ENCODE data around the gene LAMA1.

LAMA1 gene

GRCh38 chr18:7049951-7050350 is 67.6 kb downstream of the LAMA1 start:
- no peaks in the 10 kb centered on the region for H3K9me3 ChIP-seq
- H3K36me3 ChIP-seq = no peaks in the 10 kb centered on the region
- H3K27ac ChIP-seq = no peak overlapping the region
- no peak for TF ChIP-seq CTCF (IDR thresholded peaks at IDR 0.05)
- H3K27me3 ChIP-seq = no peaks in the 10 kb centered on the region
- no peaks in the 10 kb centered on the region for H3K4me1 ChIP-seq (ENCODE audit: control insufficient read depth in 1 of 2, insufficient read depth in 1 of 2, low read depth in 1 of 2, low read length in 1 of 2)
- H3K4me3 ChIP-seq (ENCODE audit: low read depth in 1 of 2, low read length in 1 of 2) = no peak overlapping the region

GRCh38 chr18:7048081-7048480 is 69.5 kb downstream of the LAMA1 start:
- no peak for TF ChIP-seq CTCF (IDR thresholded peaks at IDR 0.05)
- no peak overlapping the region for H3K27ac ChIP-seq
- no peaks in the 10 kb centered on the region for H3K36me3 ChIP-seq
- H3K9me3 ChIP-seq = no peaks in the 10 kb centered on the region
- H3K4me1 ChIP-seq (ENCODE audit: control insufficient read depth in 1 of 2, insufficient read depth in 1 of 2, low read depth in 1 of 2, low read length in 1 of 2) = no peaks in the 10 kb centered on the region
- no peaks in the 10 kb centered on the region for H3K27me3 ChIP-seq
- H3K4me3 ChIP-seq (ENCODE audit: low read depth in 1 of 2, low read length in 1 of 2) = no peak overlapping the region

GRCh38 chr18:7047336-7047735 is 70.3 kb downstream of the LAMA1 start:
- no peak for TF ChIP-seq CTCF (IDR thresholded peaks at IDR 0.05)
- Histone ChIP-seq H3K36me3 (no peaks in the 10 kb centered on the region), H3K9me3 (no peaks in the 10 kb centered on the region), H3K4me3 (ENCODE audit: low read depth in 1 of 2, low read length in 1 of 2) (no peak overlapping the region), H3K4me1 (ENCODE audit: control insufficient read depth in 1 of 2, insufficient read depth in 1 of 2, low read depth in 1 of 2, low read length in 1 of 2) (no peaks in the 10 kb centered on the region), H3K27me3 (no peaks in the 10 kb centered on the region), H3K27ac (no peak overlapping the region)

GRCh38 chr18:7038330-7038851 is 79.2 kb downstream of the LAMA1 start:
- no peak overlapping the region for H3K27ac ChIP-seq
- no peaks in the 10 kb centered on the region for H3K36me3 ChIP-seq
- H3K27me3 ChIP-seq = peaks cover 8% of the 10 kb centered on the region
- H3K9me3 ChIP-seq = no peaks in the 10 kb centered on the region
- no peak for TF ChIP-seq CTCF (IDR thresholded peaks at IDR 0.05)
- no peaks in the 10 kb centered on the region for H3K4me1 ChIP-seq (ENCODE audit: control insufficient read depth in 1 of 2, insufficient read depth in 1 of 2, low read depth in 1 of 2, low read length in 1 of 2)
- H3K4me3 ChIP-seq (ENCODE audit: low read depth in 1 of 2, low read length in 1 of 2) = no peak overlapping the region

- no peaks in the 10 kb centered on the region for H3K4me1 ChIP-seq (ENCODE audit: control insufficient read depth in 1 of 2, insufficient read depth in 1 of 2, low read depth in 1 of 2, low read length in 1 of 2)
- no peaks in the 10 kb centered on the region for H3K36me3 ChIP-seq
- no peaks in the 10 kb centered on the region for H3K9me3 ChIP-seq
- no peak overlapping the region for H3K27ac ChIP-seq
- peaks cover 8% of the 10 kb centered on the region for H3K27me3 ChIP-seq
- H3K4me3 ChIP-seq (ENCODE audit: low read depth in 1 of 2, low read length in 1 of 2) = no peak overlapping the region
- TF ChIP-seq CTCF (IDR thresholded peaks at IDR 0.05) = no peak
Observed at GRCh38 chr18:7037470-7037869, 80.1 kb downstream of the LAMA1 start.

- Histone ChIP-seq H3K4me3 (ENCODE audit: low read depth in 1 of 2, low read length in 1 of 2) (no peak overlapping the region), H3K27me3 (peaks cover 8% of the 10 kb centered on the region), H3K36me3 (no peaks in the 10 kb centered on the region), H3K4me1 (ENCODE audit: control insufficient read depth in 1 of 2, insufficient read depth in 1 of 2, low read depth in 1 of 2, low read length in 1 of 2) (no peaks in the 10 kb centered on the region), H3K9me3 (no peaks in the 10 kb centered on the region), H3K27ac (no peak overlapping the region)
- no peak for TF ChIP-seq CTCF (IDR thresholded peaks at IDR 0.05)
Observed at GRCh38 chr18:7035807-7036206, 81.8 kb downstream of the LAMA1 start.
